ENCODE measurements around the gene GPR78.

Gene GPR78

DNA sequence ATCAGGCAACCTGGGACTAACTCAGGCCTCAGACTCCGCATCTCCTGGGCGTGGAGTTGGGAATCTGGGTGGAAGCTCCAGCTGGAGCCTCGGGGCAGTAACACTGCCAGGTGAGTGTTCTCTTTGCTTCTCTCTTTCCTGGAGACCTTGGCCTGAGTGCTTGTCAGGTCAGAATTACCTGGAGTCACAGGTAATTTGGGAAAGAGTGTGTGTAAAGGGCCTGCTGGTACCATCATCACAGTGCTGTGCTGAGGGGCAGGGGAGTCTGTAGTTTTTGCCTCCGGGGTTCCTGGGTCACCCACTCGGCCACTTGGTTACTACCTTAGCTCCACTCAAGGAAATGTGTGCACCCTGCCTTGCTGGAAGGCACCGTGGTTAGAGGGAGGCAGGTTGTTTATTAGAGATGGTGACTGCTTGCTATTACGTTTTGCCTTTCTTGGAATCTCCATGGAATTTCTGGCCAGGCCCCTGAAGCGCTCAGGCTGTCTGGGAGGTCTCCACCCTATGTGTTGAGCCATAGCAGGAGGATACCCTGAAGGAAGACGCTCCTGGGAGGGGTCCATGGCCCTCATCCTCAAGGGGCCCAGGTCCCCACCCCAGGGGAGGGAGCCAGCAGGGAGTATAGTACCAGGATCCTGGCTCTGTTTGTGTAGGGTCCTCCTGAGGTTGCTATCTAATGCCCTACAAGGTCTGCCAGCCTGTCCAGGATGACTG is 2.9 kb downstream of the GPR78 start:
- no peak overlapping the region for H3K27ac ChIP-seq (ENCODE audit: low read depth, low read length, poor library complexity, severe bottlenecking)
- H3K79me2 ChIP-seq (ENCODE audit: insufficient read depth, low read length): no peaks in the 10 kb centered on the region
- H3K36me3 ChIP-seq (ENCODE audit: insufficient read depth, low read length): no peaks in the 10 kb centered on the region
- H3K9ac ChIP-seq (ENCODE audit: low read length): no peak overlapping the region
- no peak overlapping the region for H3K4me3 ChIP-seq (ENCODE audit: low read depth, low read length, poor library complexity, severe bottlenecking)
- H2AFZ ChIP-seq (ENCODE audit: low read length): no peak overlapping the region
- H3K4me1 ChIP-seq (ENCODE audit: insufficient read depth, low read length, severe bottlenecking): no peaks in the 10 kb centered on the region
- H3K9me2 ChIP-seq (ENCODE audit: low read depth, low read length): no peaks in the 10 kb centered on the region
- H3K9me3 ChIP-seq (ENCODE audit: low read length): no peaks in the 10 kb centered on the region
- no peak overlapping the region for H3K4me2 ChIP-seq (ENCODE audit: low read length)
- H3K27me3 ChIP-seq (ENCODE audit: insufficient read depth, low read length): no peaks in the 10 kb centered on the region; the same call in 1 of the 2 replicates
- no peaks in the 10 kb centered on the region for H3F3A ChIP-seq (ENCODE audit: insufficient read depth, low read length)
- H4K20me1 ChIP-seq (ENCODE audit: insufficient read depth, low read length): no peaks in the 10 kb centered on the region
- TF ChIP-seq EZH2 (IDR thresholded peaks at IDR 0.05; ENCODE audit: borderline replicate concordance, low read length): no peak
- TF ChIP-seq, protein P1, sequence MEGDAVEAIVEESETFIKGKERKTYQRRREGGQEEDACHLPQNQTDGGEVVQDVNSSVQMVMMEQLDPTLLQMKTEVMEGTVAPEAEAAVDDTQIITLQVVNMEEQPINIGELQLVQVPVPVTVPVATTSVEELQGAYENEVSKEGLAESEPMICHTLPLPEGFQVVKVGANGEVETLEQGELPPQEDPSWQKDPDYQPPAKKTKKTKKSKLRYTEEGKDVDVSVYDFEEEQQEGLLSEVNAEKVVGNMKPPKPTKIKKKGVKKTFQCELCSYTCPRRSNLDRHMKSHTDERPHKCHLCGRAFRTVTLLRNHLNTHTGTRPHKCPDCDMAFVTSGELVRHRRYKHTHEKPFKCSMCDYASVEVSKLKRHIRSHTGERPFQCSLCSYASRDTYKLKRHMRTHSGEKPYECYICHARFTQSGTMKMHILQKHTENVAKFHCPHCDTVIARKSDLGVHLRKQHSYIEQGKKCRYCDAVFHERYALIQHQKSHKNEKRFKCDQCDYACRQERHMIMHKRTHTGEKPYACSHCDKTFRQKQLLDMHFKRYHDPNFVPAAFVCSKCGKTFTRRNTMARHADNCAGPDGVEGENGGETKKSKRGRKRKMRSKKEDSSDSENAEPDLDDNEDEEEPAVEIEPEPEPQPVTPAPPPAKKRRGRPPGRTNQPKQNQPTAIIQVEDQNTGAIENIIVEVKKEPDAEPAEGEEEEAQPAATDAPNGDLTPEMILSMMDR (IDR thresholded peaks at IDR 0.05; ENCODE audit: low read length): no peak

DNA sequence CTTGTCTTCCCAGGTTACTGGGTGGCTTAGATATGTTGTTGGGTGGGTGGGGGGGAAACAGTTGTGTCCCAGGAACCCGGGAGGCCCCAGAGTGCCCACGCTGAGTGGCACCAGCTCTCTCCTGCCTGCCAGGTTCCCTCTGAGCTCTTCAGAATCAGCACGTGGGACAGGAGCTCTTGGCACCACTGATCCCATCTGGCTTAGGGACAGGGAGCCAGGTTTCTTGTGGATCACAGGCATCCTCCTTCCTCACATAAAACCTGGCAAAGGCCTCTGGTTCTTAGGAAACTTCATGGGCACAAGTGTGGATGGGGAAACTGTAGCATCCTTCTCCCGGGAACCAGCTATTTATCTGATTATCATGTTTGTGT is 3.4 kb downstream of the GPR78 start:
- H3F3A ChIP-seq (ENCODE audit: insufficient read depth, low read length): no peaks in the 10 kb centered on the region
- H3K36me3 ChIP-seq (ENCODE audit: insufficient read depth, low read length): no peaks in the 10 kb centered on the region
- no peak overlapping the region for H3K27ac ChIP-seq (ENCODE audit: low read depth, low read length, poor library complexity, severe bottlenecking)
- no peaks in the 10 kb centered on the region for H4K20me1 ChIP-seq (ENCODE audit: insufficient read depth, low read length)
- H3K4me3 ChIP-seq (ENCODE audit: low read depth, low read length, poor library complexity, severe bottlenecking): no peak overlapping the region
- no peak overlapping the region for H3K4me2 ChIP-seq (ENCODE audit: low read length)
- H3K9me3 ChIP-seq (ENCODE audit: low read length): no peaks in the 10 kb centered on the region
- H3K9ac ChIP-seq (ENCODE audit: low read length): no peak overlapping the region
- no peaks in the 10 kb centered on the region for H3K9me2 ChIP-seq (ENCODE audit: low read depth, low read length)
- no peak overlapping the region for H2AFZ ChIP-seq (ENCODE audit: low read length)
- H3K4me1 ChIP-seq (ENCODE audit: insufficient read depth, low read length, severe bottlenecking): no peaks in the 10 kb centered on the region
- H3K27me3 ChIP-seq (ENCODE audit: insufficient read depth, low read length): no peaks in the 10 kb centered on the region; the same call in 1 of the 2 replicates
- TF ChIP-seq, protein P1 (IDR thresholded peaks at IDR 0.05; ENCODE audit: low read length): no peak
- no peak for TF ChIP-seq EZH2 (IDR thresholded peaks at IDR 0.05; ENCODE audit: borderline replicate concordance, low read length)
- no peaks in the 10 kb centered on the region for H3K79me2 ChIP-seq (ENCODE audit: insufficient read depth, low read length)

DNA sequence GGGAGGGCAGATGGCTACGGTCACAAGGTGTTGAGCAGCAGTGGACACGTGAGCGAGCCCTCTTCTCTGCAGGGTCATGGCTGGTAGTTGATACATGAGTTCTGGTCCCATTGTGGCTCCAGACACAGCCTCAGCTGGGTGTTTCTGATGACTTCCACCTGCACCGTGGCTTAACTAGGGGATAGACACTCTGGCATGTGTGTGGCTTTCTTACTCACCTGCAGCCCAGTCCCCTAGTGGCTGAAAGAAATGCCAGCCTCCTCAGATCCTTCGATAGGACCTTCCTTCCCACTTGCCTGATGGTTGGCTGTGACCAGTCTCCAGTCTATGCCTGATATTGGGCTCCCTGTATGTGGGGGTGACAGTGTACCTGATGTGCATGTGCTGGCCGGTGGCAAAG is 5.0 kb downstream of the GPR78 start:
- Histone ChIP-seq H3K4me3 (ENCODE audit: low read depth, low read length, poor library complexity, severe bottlenecking) (no peak overlapping the region), H3K4me2 (ENCODE audit: low read length) (no peak overlapping the region), H3K79me2 (ENCODE audit: insufficient read depth, low read length) (no peaks in the 10 kb centered on the region), H2AFZ (ENCODE audit: low read length) (no peak overlapping the region), H3K36me3 (ENCODE audit: insufficient read depth, low read length) (no peaks in the 10 kb centered on the region), H3K27me3 (ENCODE audit: insufficient read depth, low read length) (no peaks in the 10 kb centered on the region; the same call in 1 of the 2 replicates), H4K20me1 (ENCODE audit: insufficient read depth, low read length) (no peaks in the 10 kb centered on the region), H3F3A (ENCODE audit: insufficient read depth, low read length) (no peaks in the 10 kb centered on the region), H3K9me3 (ENCODE audit: low read length) (no peaks in the 10 kb centered on the region), H3K4me1 (ENCODE audit: insufficient read depth, low read length, severe bottlenecking) (no peaks in the 10 kb centered on the region), H3K9me2 (ENCODE audit: low read depth, low read length) (no peaks in the 10 kb centered on the region), H3K27ac (ENCODE audit: low read depth, low read length, poor library complexity, severe bottlenecking) (no peak overlapping the region), H3K9ac (ENCODE audit: low read length) (no peak overlapping the region)
- TF ChIP-seq, protein P1 (IDR thresholded peaks at IDR 0.05; ENCODE audit: low read length): no peak
- TF ChIP-seq EZH2 (IDR thresholded peaks at IDR 0.05; ENCODE audit: borderline replicate concordance, low read length): no peak

All from OCI-LY1 (cell line).